B cell (primary cell): Measurements from ENCODE around the gene SYT3. TPM values are rescaled to one million over a fixed set of nuclear protein-coding genes. Genes with fewer than 3 reads are reported as not detected.

Experiments used
- ATAC-seq: fragments of 200-7000 bp; cut with Tn5 transposase; one replicate; pipeline ENCODE4 v1.10.0; 2021; ENCODE audit warnings: low read depth, mild to moderate bottlenecking, moderate number of reproducible peaks, moderate library complexity
- CTCF ChIA-PET: fragments of 350-600 bp; sonication (Branson Sonifier 250); formaldehyde crosslinking; loops from one replicate; lab custom pipeline; 2021; ENCODE audit warnings: antibody characterized with exemption, inconsistent platforms; lab: Charles Lee
- POLR2A ChIA-PET: fragments of 350-600 bp; sonication (Branson Sonifier 250); formaldehyde crosslinking; loops from one replicate; lab custom pipeline; 2021; ENCODE audit warnings: antibody characterized with exemption; lab: Charles Lee
- DNase-seq: peaks from one replicate; pipeline ENCODE4 v3.0.0; 2013
- H2AFZ ChIP-seq: 2 replicates; pipeline ENCODE4 v1.6.1; 2012; ENCODE audit warnings: mild to moderate bottlenecking, low read depth, low read length; ENCODE audit not compliant: insufficient read depth, poor library complexity, severe bottlenecking
- H3K27ac ChIP-seq, 2 donors: 1 replicate in 1 of 2; 2 replicates in 1 of 2; pipeline ENCODE4 v1.5.1; 2012 to 2013; ENCODE audit warnings: low read length in 2 of 2, mild to moderate bottlenecking in 2 of 2, moderate library complexity in 1 of 2
- H3K27me3 ChIP-seq, 4 experiments: fragments of 200-600 bp in 1 of 4; sonication (generic) in 1 of 4; replicated peaks in 1 of 4; 1 replicate in 2 of 4; 2 replicates in 2 of 4; pipeline versions ENCODE4 v1.6.1 to v1.7.0; 2013 to 2016; ENCODE audit warnings: low read length in 3 of 4, mild to moderate bottlenecking in 2 of 4, mixed read lengths in 1 of 4, moderate library complexity in 1 of 4; ENCODE audit not compliant: insufficient read depth in 4 of 4, control insufficient read depth in 3 of 4; ENCODE audit errors: control extremely low read depth in 1 of 4
- H3K36me3 ChIP-seq, 2 experiments: replicated peaks in 1 of 2; 1 replicate in 1 of 2; 2 replicates in 1 of 2; pipeline versions ENCODE4 v1.6.1 to v1.7.1; 2013; ENCODE audit warnings: low read length in 1 of 2; ENCODE audit not compliant: insufficient read depth in 2 of 2, control insufficient read depth in 1 of 2; ENCODE audit errors: control extremely low read depth in 1 of 2, extremely low read depth in 1 of 2
- H3K4me1 ChIP-seq, 2 donors: fragments of 200-600 bp in 1 of 2; sonication (generic) in 1 of 2; 1 replicate in 1 of 2; 2 replicates in 1 of 2; pipeline versions ENCODE4 v1.5.1 to v1.6.1; 2013 to 2017; ENCODE audit warnings: low read length in 2 of 2; ENCODE audit not compliant: control insufficient read depth in 2 of 2, insufficient read depth in 2 of 2
- H3K4me2 ChIP-seq: replicated peaks from 2 replicates; pipeline ENCODE3; 2012; ENCODE audit warnings: mild to moderate bottlenecking, low read depth, low read length; ENCODE audit not compliant: poor library complexity, severe bottlenecking
- H3K4me3 ChIP-seq, 5 experiments: fragments of 200-600 bp in 1 of 5; sonication (generic) in 1 of 5; 1 replicate in 3 of 5; 2 replicates in 2 of 5; pipeline versions ENCODE4 v1.5.1 to v1.7.0; 2011 to 2016; ENCODE audit warnings: low read length in 4 of 5, mild to moderate bottlenecking in 4 of 5, low read depth in 2 of 5, control low read depth in 1 of 5, moderate library complexity in 1 of 5; ENCODE audit not compliant: insufficient read depth in 1 of 5; ENCODE audit errors: control extremely low read depth in 1 of 5, extremely low read depth in 1 of 5
- H3K79me2 ChIP-seq: fragments of 200-600 bp; sonication (generic); one replicate; pipeline ENCODE4 v1.6.0; 2016; ENCODE audit warnings: low read length; ENCODE audit not compliant: control insufficient read depth, insufficient read depth
- H3K9ac ChIP-seq: fragments of 200-600 bp; sonication (generic); 2 replicates; pipeline ENCODE4 v1.6.1; 2017; ENCODE audit warnings: mild to moderate bottlenecking, low read length, moderate library complexity
- H3K9me3 ChIP-seq, 3 donors: one replicate each; pipeline versions ENCODE4 v1.6.1 to v1.7.1; 2013; ENCODE audit warnings: low read length in 2 of 3; ENCODE audit not compliant: control insufficient read depth in 2 of 3, insufficient read depth in 1 of 3; ENCODE audit errors: control extremely low read depth in 1 of 3
- H4K20me1 ChIP-seq: 2 replicates; pipeline ENCODE4 v1.6.0; 2012; ENCODE audit warnings: mild to moderate bottlenecking, low read length; ENCODE audit not compliant: insufficient read depth, control insufficient read depth, poor library complexity, severe bottlenecking
- H3K27ac Mint-ChIP-seq: one replicate; pipeline ENCODE4 v1.8.0; 2021; ENCODE audit warnings: mixed read lengths
- H3K27me3 Mint-ChIP-seq: one replicate; pipeline ENCODE4 v1.8.0; 2021; ENCODE audit warnings: mixed read lengths
- H3K4me1 Mint-ChIP-seq: one replicate; pipeline ENCODE4 v1.8.0; 2021; ENCODE audit warnings: mixed read lengths
- H3K4me3 Mint-ChIP-seq: one replicate; pipeline ENCODE4 v1.8.0; 2021; ENCODE audit warnings: mixed read lengths
- H3K9me3 Mint-ChIP-seq: one replicate; pipeline ENCODE4 v1.8.0; 2022; ENCODE audit warnings: mixed read lengths; ENCODE audit not compliant: insufficient read depth
- CTCF ChIP-seq: fragments of 200-600 bp; IDR thresholded peaks from one replicate; pipeline ENCODE4 v1.8.0; 2022; ENCODE audit warnings: antibody characterized with exemption, mild to moderate bottlenecking
- WGBS: methylation state at CpG from one replicate; pipeline ENCODE4 v1.1.5; 2013; ENCODE audit warnings: missing lambda C conversion rate; ENCODE audit not compliant: insufficient coverage; 5-methylcytosine and 5-hydroxymethylcytosine counted together
- intact Hi-C: fragments of 100-400 bp; cut with micrococcal nuclease; formaldehyde crosslinking; loops from one replicate; pipeline ENCODE4 v1.10.0; 2022
- polyA plus RNA-seq: library from polyadenylated mRNA; depleted of rRNA; stranded (reverse); fragments of >200 nt; gene quantifications from 2 replicates; pipeline ENCODE4 v1.2.3, GENCODE V29; 2012
- total RNA-seq, 2 donors: library from RNA; stranded (reverse); fragments of 120-200 nt in 1 of 2; gene quantifications; 1 replicate in 1 of 2; 2 replicates in 1 of 2; pipeline versions ENCODE4 v1.2.3 to v1.2.4, GENCODE V29; 2013 to 2022

SYT3 gene
- total and polyA plus RNA-seq, 2 donors (not counting 1 experiment from before 2014, with no cell fraction given): 0.09 to 0.17 TPM

- Histone ChIP-seq H3K36me3 (no peaks in the 10 kb centered on the region), H3K4me2 (no peak overlapping the region), H2AFZ (no peak overlapping the region), H3K4me1 (no peaks in the 10 kb centered on the region), H3K27ac (no peak overlapping the region), H3K27me3 (peaks cover 0 to 10% (median 0%) of the 10 kb centered on the region in 4 experiments), H3K9me3 (peaks cover 0 to 6% (median 0%) of the 10 kb centered on the region in 3 donors), H3K4me3 (no peak overlapping the region), H3K9ac (no peak overlapping the region), H4K20me1 (no peaks in the 10 kb centered on the region), H3K79me2 (no peaks in the 10 kb centered on the region)
- WGBS: 81% methylated on average over 7 of the region's 13 CpGs
- no peak for TF ChIP-seq CTCF
- no peaks in the 10 kb centered on the region for H3K4me1 Mint-ChIP-seq
- DNase-seq (no peak), ATAC-seq (no peak)
- intact Hi-C loops: no loop called here
- no peak overlapping the region for H3K27ac Mint-ChIP-seq
- H3K4me3 Mint-ChIP-seq: no peak overlapping the region
- POLR2A ChIA-PET: no interaction called here
- CTCF ChIA-PET: no interaction called here
- peaks cover 24% of the 10 kb centered on the region for H3K27me3 Mint-ChIP-seq
- no peaks in the 10 kb centered on the region for H3K9me3 Mint-ChIP-seq
Observed at GRCh38 chr19:50573741-50574461, 65.8 kb downstream of the SYT3 start.

Other genes with a start within 250 kb of the SYT3 start
- 205 and 211 TPM in 2 replicates for gene SPIB, start 220.9 kb downstream of the SYT3 start, total RNA-seq
- 114 and 183 TPM in 2 replicates for gene SPIB, start 220.9 kb downstream of the SYT3 start, polyA plus RNA-seq
- gene MYBPC2, start 207.0 kb downstream of the SYT3 start, total RNA-seq: 1.1 and 1.3 TPM in 2 replicates
- gene MYBPC2, start 207.0 kb downstream of the SYT3 start, polyA plus RNA-seq: 1.7 and 2.2 TPM in 2 replicates
- 81.1 and 88.1 TPM in 2 replicates for gene EMC10, start 163.4 kb downstream of the SYT3 start, total RNA-seq
- gene EMC10, start 163.4 kb downstream of the SYT3 start, polyA plus RNA-seq: 51.1 and 54.4 TPM in 2 replicates
- gene GARIN5A, start 163.0 kb downstream of the SYT3 start, total RNA-seq: 0.34 and 0.58 TPM in 2 replicates
- 0.22 and 0.37 TPM in 2 replicates for gene GARIN5A, start 163.0 kb downstream of the SYT3 start, polyA plus RNA-seq
- 32.8 TPM in 2 replicates for gene JOSD2, start 128.7 kb downstream of the SYT3 start, total RNA-seq
- 23.9 and 25.0 TPM in 2 replicates for gene JOSD2, start 128.7 kb downstream of the SYT3 start, polyA plus RNA-seq
- gene ASPDH, start 126.0 kb downstream of the SYT3 start, total RNA-seq: not detected in 2 replicates
- not detected in 2 replicates for gene ASPDH, start 126.0 kb downstream of the SYT3 start, polyA plus RNA-seq
- gene LRRC4B, start 71.4 kb downstream of the SYT3 start, total RNA-seq: not detected in 2 replicates
- gene LRRC4B, start 71.4 kb downstream of the SYT3 start, polyA plus RNA-seq: 0.03 TPM in 1 of 2 replicates, not detected in the other
- not detected in 2 replicates for gene C19orf81, start 9.6 kb upstream of the SYT3 start, total RNA-seq
- gene C19orf81, start 9.6 kb upstream of the SYT3 start, polyA plus RNA-seq: 0.37 TPM in 1 of 2 replicates, not detected in the other
- gene SHANK1, start 79.9 kb upstream of the SYT3 start, total RNA-seq: not detected in 2 replicates
- 0.03 TPM in 1 of 2 replicates, not detected in the other for gene SHANK1, start 79.9 kb upstream of the SYT3 start, polyA plus RNA-seq
- gene CLEC11A, start 83.5 kb upstream of the SYT3 start, total RNA-seq: 0.34 and 0.52 TPM in 2 replicates
- 1.6 and 2.8 TPM in 2 replicates for gene CLEC11A, start 83.5 kb upstream of the SYT3 start, polyA plus RNA-seq
- not detected in 2 replicates for gene GPR32, start 130.6 kb upstream of the SYT3 start, total RNA-seq
- gene GPR32, start 130.6 kb upstream of the SYT3 start, polyA plus RNA-seq: not detected in 2 replicates
- not detected in 2 replicates for gene ACP4, start 150.5 kb upstream of the SYT3 start, total RNA-seq
- not detected in 2 replicates for gene ACP4, start 150.5 kb upstream of the SYT3 start, polyA plus RNA-seq
- 15.2 and 16.9 TPM in 2 replicates for gene KLK1, start 183.9 kb upstream of the SYT3 start, total RNA-seq
- 4.3 and 9.5 TPM in 2 replicates for gene KLK1, start 183.9 kb upstream of the SYT3 start, polyA plus RNA-seq
- not detected in 2 replicates for gene KLK15, start 193.7 kb upstream of the SYT3 start, total RNA-seq
- gene KLK15, start 193.7 kb upstream of the SYT3 start, polyA plus RNA-seq: 0.07 TPM in 1 of 2 replicates, not detected in the other
- gene KLK3, start 215.0 kb upstream of the SYT3 start, total RNA-seq: not detected in 2 replicates
- not detected in 2 replicates for gene KLK3, start 215.0 kb upstream of the SYT3 start, polyA plus RNA-seq
- gene KLK2, start 233.6 kb upstream of the SYT3 start, total RNA-seq: 1.7 TPM in 2 replicates
- gene KLK2, start 233.6 kb upstream of the SYT3 start, polyA plus RNA-seq: 0.60 and 1.2 TPM in 2 replicates